Fibroblast of lung (primary cell): Measurements from ENCODE around the gene NOG. TPM values are rescaled to one million over a fixed set of nuclear protein-coding genes. Genes with fewer than 3 reads are reported as not detected.

Source experiments
- DNase-seq, 2 donors: peaks; one replicate each; pipeline versions ENCODE4 v3.0.0 to v3.0.0-alpha.2; 2010; ENCODE audit warnings: low read depth in 2 of 2
- H2AFZ ChIP-seq: 2 replicates; pipeline ENCODE4 v1.5.1; 2012; ENCODE audit warnings: low read length, control low read depth, inconsistent platforms
- H3K27ac ChIP-seq: 2 replicates; pipeline ENCODE4 v1.5.1; 2011; ENCODE audit warnings: low read length, control low read depth; ENCODE audit not compliant: insufficient read depth
- H3K27me3 ChIP-seq: 2 replicates; pipeline ENCODE4 v1.5.1; 2011; ENCODE audit warnings: mild to moderate bottlenecking, low read length; ENCODE audit not compliant: control insufficient read depth, insufficient read depth
- H3K36me3 ChIP-seq: 2 replicates; pipeline ENCODE4 v1.5.1; 2011; ENCODE audit warnings: low read length; ENCODE audit not compliant: control insufficient read depth, insufficient read depth
- H3K4me1 ChIP-seq: 2 replicates; pipeline ENCODE4 v1.5.1; 2011; ENCODE audit warnings: low read length; ENCODE audit not compliant: control insufficient read depth, insufficient read depth; ENCODE audit errors: extremely low read depth
- H3K4me2 ChIP-seq: 2 replicates; pipeline ENCODE4 v1.5.1; 2011; ENCODE audit warnings: low read length, control low read depth; ENCODE audit not compliant: insufficient read depth; ENCODE audit errors: extremely low read depth
- H3K4me3 ChIP-seq, 4 experiments: fragments of 200-600 bp in 1 of 4; sonication (generic) in 1 of 4; replicated peaks in 1 of 4; 2 replicates each; pipeline ENCODE4 v1.5.1; 2011 to 2016; ENCODE audit warnings: low read length in 4 of 4, low read depth in 3 of 4, mild to moderate bottlenecking in 3 of 4, control low read depth in 2 of 4, inconsistent platforms in 1 of 4, mixed read lengths in 1 of 4; ENCODE audit not compliant: insufficient read depth in 1 of 4; ENCODE audit errors: control extremely low read depth in 1 of 4
- H3K79me2 ChIP-seq: 2 replicates; pipeline ENCODE4 v1.5.1; 2012; ENCODE audit warnings: mild to moderate bottlenecking, low read length, inconsistent platforms; ENCODE audit not compliant: control insufficient read depth, insufficient read depth
- H3K9ac ChIP-seq: 2 replicates; pipeline ENCODE4 v1.5.1; 2011; ENCODE audit warnings: mild to moderate bottlenecking, low read length, control low read depth; ENCODE audit not compliant: insufficient read depth
- H3K9me3 ChIP-seq: 2 replicates; pipeline ENCODE4 v1.5.1; 2012; ENCODE audit warnings: low read depth, low read length; ENCODE audit not compliant: control insufficient read depth, insufficient read depth
- H4K20me1 ChIP-seq: 2 replicates; pipeline ENCODE4 v1.5.1; 2011; ENCODE audit warnings: low read length; ENCODE audit not compliant: control insufficient read depth, insufficient read depth; ENCODE audit errors: extremely low read depth
- CTCF ChIP-seq, 2 donors: IDR thresholded peaks in 1 of 2; conservative IDR thresholded peaks in 1 of 2; 1 replicate in 1 of 2; 2 replicates in 1 of 2; pipeline ENCODE4 v1.5.1; 2011 to 2012; ENCODE audit warnings: low read length in 2 of 2, control low read depth in 1 of 2, inconsistent platforms in 1 of 2, low read depth in 1 of 2, mild to moderate bottlenecking in 1 of 2
- EZH2 ChIP-seq: IDR thresholded peaks from 2 replicates; pipeline ENCODE4 v1.5.1; 2012; ENCODE audit warnings: low read length, control low read depth, mild to moderate bottlenecking; ENCODE audit errors: missing control alignments
- polyA plus RNA-seq, 2 donors: library from polyadenylated mRNA; depleted of rRNA in 1 of 2; stranded (reverse) in 1 of 2; unstranded in 1 of 2; fragments of >200 nt; gene quantifications; 2 replicates each; pipeline ENCODE4 v1.2.1, GENCODE V29; 2011 to 2012; ENCODE audit warnings: missing spikeins in 1 of 2
- total RNA-seq: library from RNA; depleted of rRNA; stranded (reverse); fragments of >200 nt; gene quantifications from 2 replicates; pipeline ENCODE4 v1.2.1, GENCODE V29; 2014

Gene NOG
- total and polyA plus RNA-seq, 2 donors (not counting 1 experiment from before 2014, with no cell fraction given) = 0.73 to 0.99 TPM

GRCh38 chr17:56598466-56598865, 5.0 kb downstream of the NOG start:
- no peak overlapping the region for H2AFZ ChIP-seq

DNA sequence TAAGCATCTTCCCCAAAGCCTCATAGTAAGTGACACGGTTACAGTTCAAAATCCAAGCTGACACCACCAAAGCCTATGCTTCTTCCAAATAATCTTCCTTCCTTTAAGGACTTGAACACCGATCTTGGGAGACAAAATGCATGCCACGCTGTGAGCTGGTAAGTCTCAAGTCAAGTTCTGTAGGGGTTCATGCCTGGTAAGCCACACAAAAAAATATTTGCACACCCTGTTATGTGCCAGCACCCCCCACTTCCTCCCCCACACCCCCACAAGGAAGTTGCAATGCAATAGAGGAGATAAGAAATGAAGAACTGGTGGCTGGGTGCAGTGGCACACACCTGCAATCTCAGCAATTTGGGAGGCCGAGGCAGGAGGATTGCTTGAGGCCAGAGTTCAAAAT, 5.6 kb downstream of the NOG start:
- Histone ChIP-seq H3K9me3 (no peaks in the 10 kb centered on the region), H3K27me3 (no peaks in the 10 kb centered on the region)

More at GRCh38 chr17:56598466-56598865, 5.0 kb downstream of the NOG start:
- Histone ChIP-seq H3K9me3 (no peaks in the 10 kb centered on the region), H3K27ac (no peak overlapping the region), H3K4me2 (no peak overlapping the region), H3K4me1 (peaks cover 3% of the 10 kb centered on the region), H3K9ac (no peak overlapping the region), H3K79me2 (no peaks in the 10 kb centered on the region), H4K20me1 (no peaks in the 10 kb centered on the region), H3K27me3 (no peaks in the 10 kb centered on the region), H3K4me3 (no peak overlapping the region), H3K36me3 (no peaks in the 10 kb centered on the region)
- peak in 1 of 2 donors; percentile 80 for DNase-seq
- TF ChIP-seq EZH2 (no peak), CTCF (conservative IDR thresholded peaks at IDR 0.05 in 1 of 2, IDR thresholded peaks at IDR 0.05 in 1 of 2; ENCODE audit: low read depth in 1 of 2, low read length in 2 of 2) (no peak)

GRCh38 chr17:56599566-56599965, 6.1 kb downstream of the NOG start:
- Histone ChIP-seq H3K27ac (no peak overlapping the region), H3K79me2 (no peaks in the 10 kb centered on the region), H3K9me3 (no peaks in the 10 kb centered on the region), H2AFZ (no peak overlapping the region), H3K4me3 (no peak overlapping the region), H3K4me2 (no peak overlapping the region), H4K20me1 (no peaks in the 10 kb centered on the region), H3K27me3 (no peaks in the 10 kb centered on the region), H3K36me3 (no peaks in the 10 kb centered on the region), H3K4me1 (peaks cover 3% of the 10 kb centered on the region), H3K9ac (no peak overlapping the region)
- no peak for DNase-seq
- TF ChIP-seq CTCF (conservative IDR thresholded peaks at IDR 0.05 in 1 of 2, IDR thresholded peaks at IDR 0.05 in 1 of 2; ENCODE audit: low read depth in 1 of 2, low read length in 2 of 2) (no peak), EZH2 (no peak)

More for the DNA sequence above, 5.6 kb downstream of the NOG start:
- no peak for DNase-seq
- H4K20me1 ChIP-seq = no peaks in the 10 kb centered on the region
- peaks cover 3% of the 10 kb centered on the region for H3K4me1 ChIP-seq
- no peaks in the 10 kb centered on the region for H3K36me3 ChIP-seq
- H3K79me2 ChIP-seq = no peaks in the 10 kb centered on the region
- TF ChIP-seq CTCF (conservative IDR thresholded peaks at IDR 0.05 in 1 of 2, IDR thresholded peaks at IDR 0.05 in 1 of 2; ENCODE audit: low read depth in 1 of 2, low read length in 2 of 2) (no peak), EZH2 (no peak)
- H3K4me3 ChIP-seq = no peak overlapping the region
- no peak overlapping the region for H3K27ac ChIP-seq
- H3K9ac ChIP-seq = no peak overlapping the region
- H3K4me2 ChIP-seq = no peak overlapping the region
- H2AFZ ChIP-seq = no peak overlapping the region
